Pancreas (tissue), 10 donors: Measurements from ENCODE around the gene SLC22A17. TPM values are rescaled to one million over a fixed set of nuclear protein-coding genes. Genes with fewer than 3 reads are reported as not detected.

Experiments used
- ATAC-seq, 4 donors: fragments of 200-7000 bp; cut with Tn5 transposase; one replicate each; pipeline versions ENCODE4 v1.8.0 to v1.9.1; 2020; ENCODE audit warnings: mild to moderate bottlenecking in 4 of 4, moderate library complexity in 4 of 4
- DNase-seq, 6 donors: peaks; one replicate each; pipeline ENCODE4 v3.0.0-alpha.2; 2020
- FAIRE-seq: peaks from 2 replicates; lab custom pipeline; 2012; peaks lifted over from hg19 to GRCh38; lab: Jason Lieb, UNC
- H3K27ac ChIP-seq, 4 donors: fragments of 200-600 bp; sonication (generic); 1 replicate in 3 of 4; 2 replicates in 1 of 4; pipeline versions ENCODE4 v1.5.0 to v1.8.0; 2020
- H3K27me3 ChIP-seq, 4 donors: fragments of 200-600 bp; one replicate each; pipeline ENCODE4 v1.8.0; 2021
- H3K36me3 ChIP-seq, 3 donors: fragments of 200-600 bp; sonication (generic) in 1 of 3; one replicate each; pipeline versions ENCODE4 v1.5.0 to v1.8.0; 2020 to 2021
- H3K4me1 ChIP-seq, 3 donors: fragments of 200-600 bp; one replicate each; pipeline ENCODE4 v1.8.0; 2021
- H3K4me3 ChIP-seq, 4 donors: fragments of 200-600 bp; sonication (generic) in 2 of 4; one replicate each; pipeline versions ENCODE4 v1.5.0 to v1.8.0; 2020 to 2021
- H3K9me3 ChIP-seq, 4 donors: fragments of 200-600 bp; one replicate each; pipeline ENCODE4 v1.8.0; 2021
- WGBS, 2 donors: extraction: QIAGEN DNeasy Blood & Tissue Kit; methylation state at CpG; one replicate each; pipeline ENCODE4 v1.1.7; 2013; 5-methylcytosine and 5-hydroxymethylcytosine counted together
- intact Hi-C, 3 donors: fragments of 100-400 bp; cut with DNase I; formaldehyde crosslinking; loops; one replicate each; pipeline versions ENCODE4 v1.11.1 to v1.14.2; 2022
- polyA plus RNA-seq, 2 donors: library from polyadenylated mRNA; stranded (reverse); fragments of 200-250 nt; gene quantifications; one replicate each; pipeline ENCODE4 v1.2.3, GENCODE V29; 2013
- total RNA-seq, 6 donors: library from RNA; stranded (reverse); fragmentation: NEBNext Ultra II Directional in 4 of 6; extraction: Animal tissue kit (Norgen Biotek cat#: 25700) in 4 of 6; gene quantifications; one replicate each; pipeline versions ENCODE4 v1.2.1 to v1.2.4, GENCODE V29; 2021 to 2023
- TF ChIP-seq, protein P1 (sequence below), 4 donors: fragments of 200-600 bp; sonication (generic) in 3 of 4; IDR thresholded peaks; one replicate each; pipeline versions ENCODE4 v1.5.0 to v1.8.0; 2021; ENCODE audit warnings: antibody characterized with exemption in 4 of 4
- donor health status: healthy with polysubstance abuse.
- donor health status: DM: no; HTN: no; CAD: no; lungs with moderate emphysema.
- donor health status: DM: no; HTN: no; CAD: no.
- donor health status: control.
- donor health status: control.
- donor health status: Bipolar disorder and iron deficiency.
- donor health status: DM: yes; HTN: yes; CAD: no.
- donor health status: DM: no; HTN: no; CAD: no.
- donor health status: DM: no; HTN: no; CAD: no.
- donor health status: DM: yes; HTN: yes; CAD: no.

Gene SLC22A17
- total and polyA plus RNA-seq, 8 donors: 6.4 to 90.7 (median 14.8) TPM

DNA sequence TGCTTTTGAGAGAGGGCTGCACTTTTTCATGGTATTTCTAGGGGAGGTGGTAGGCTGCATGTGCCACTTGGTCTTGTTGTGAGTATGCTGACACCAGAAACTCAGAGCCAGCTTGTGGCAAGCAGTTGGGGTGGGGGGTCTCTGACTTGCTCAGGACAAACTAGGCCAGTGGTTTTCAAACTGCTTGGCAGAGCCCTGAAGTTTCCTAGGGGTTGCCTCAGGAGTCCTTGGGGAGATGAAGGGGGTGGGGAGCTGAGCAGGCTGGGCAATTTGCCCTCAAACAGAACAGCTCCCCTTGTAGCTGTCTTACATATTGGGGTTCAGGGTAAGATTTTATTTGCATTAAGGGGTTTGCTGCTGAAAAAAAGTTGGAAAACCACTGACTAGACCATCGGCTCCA, 42.1 kb downstream of the SLC22A17 start:
- intact Hi-C loops: no loop called here
- WGBS, 2 donors: 94 to 95% methylated on average over 1 of the region's 1 CpG
- H3K27me3 ChIP-seq: no peaks in the 10 kb centered on the region
- H3K36me3 ChIP-seq: peaks cover 0 to 5% (median 0%) of the 10 kb centered on the region in 3 donors
- TF ChIP-seq, protein P1, sequence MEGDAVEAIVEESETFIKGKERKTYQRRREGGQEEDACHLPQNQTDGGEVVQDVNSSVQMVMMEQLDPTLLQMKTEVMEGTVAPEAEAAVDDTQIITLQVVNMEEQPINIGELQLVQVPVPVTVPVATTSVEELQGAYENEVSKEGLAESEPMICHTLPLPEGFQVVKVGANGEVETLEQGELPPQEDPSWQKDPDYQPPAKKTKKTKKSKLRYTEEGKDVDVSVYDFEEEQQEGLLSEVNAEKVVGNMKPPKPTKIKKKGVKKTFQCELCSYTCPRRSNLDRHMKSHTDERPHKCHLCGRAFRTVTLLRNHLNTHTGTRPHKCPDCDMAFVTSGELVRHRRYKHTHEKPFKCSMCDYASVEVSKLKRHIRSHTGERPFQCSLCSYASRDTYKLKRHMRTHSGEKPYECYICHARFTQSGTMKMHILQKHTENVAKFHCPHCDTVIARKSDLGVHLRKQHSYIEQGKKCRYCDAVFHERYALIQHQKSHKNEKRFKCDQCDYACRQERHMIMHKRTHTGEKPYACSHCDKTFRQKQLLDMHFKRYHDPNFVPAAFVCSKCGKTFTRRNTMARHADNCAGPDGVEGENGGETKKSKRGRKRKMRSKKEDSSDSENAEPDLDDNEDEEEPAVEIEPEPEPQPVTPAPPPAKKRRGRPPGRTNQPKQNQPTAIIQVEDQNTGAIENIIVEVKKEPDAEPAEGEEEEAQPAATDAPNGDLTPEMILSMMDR (IDR thresholded peaks at IDR 0.05): no peak
- H3K9me3 ChIP-seq: no peaks in the 10 kb centered on the region
- peaks cover 9 to 23% (median 19%) of the 10 kb centered on the region in 3 donors for H3K4me1 ChIP-seq
- FAIRE-seq: no peak
- DNase-seq: no peak
- no peak overlapping the region for H3K4me3 ChIP-seq
- H3K27ac ChIP-seq: no peak overlapping the region
- ATAC-seq: no peak

DNA sequence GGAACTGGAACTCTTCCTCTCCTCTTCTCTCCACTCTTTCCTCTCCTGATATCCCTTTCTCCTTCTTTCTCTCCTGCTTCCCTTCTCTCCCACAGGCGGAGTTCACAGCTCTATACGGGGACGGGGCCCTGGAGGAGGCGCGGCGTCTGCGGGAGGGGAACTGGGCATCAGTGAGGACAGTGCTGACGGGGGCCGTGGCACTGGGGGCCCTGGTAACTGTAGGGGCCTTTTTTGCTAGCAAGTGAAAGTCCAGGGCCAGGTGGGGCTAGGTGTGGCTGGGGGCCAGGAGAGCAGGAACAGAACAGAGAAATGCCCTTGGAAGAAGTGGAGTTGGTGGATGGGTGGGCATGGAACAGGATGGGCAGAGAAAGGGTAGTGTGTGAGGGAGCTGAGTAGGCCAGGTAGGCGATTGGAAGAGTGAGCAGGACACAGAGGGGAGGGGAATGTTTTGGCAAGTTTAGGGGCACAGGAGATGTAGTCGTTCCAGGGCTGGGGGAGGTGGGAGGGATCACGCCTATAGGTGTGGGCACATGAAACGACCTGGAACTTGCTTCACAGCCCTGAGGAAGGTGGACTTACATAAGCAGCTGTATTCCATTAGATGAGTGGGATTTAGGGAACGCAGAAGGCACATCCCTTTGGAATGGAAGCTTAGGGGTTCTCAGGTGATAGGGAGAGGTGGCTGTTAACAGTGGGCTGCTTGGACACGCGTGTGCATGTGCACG, 43.8 kb downstream of the SLC22A17 start:
- ATAC-seq (no peak), FAIRE-seq (no peak), DNase-seq (peak in 2 of 6 donors; percentile 34 to 66)
- peaks cover 0 to 5% (median 0%) of the 10 kb centered on the region in 3 donors for H3K36me3 ChIP-seq
- H3K9me3 ChIP-seq: no peaks in the 10 kb centered on the region
- no peak overlapping the region for H3K27ac ChIP-seq
- peaks cover 9 to 23% (median 19%) of the 10 kb centered on the region in 3 donors for H3K4me1 ChIP-seq
- TF ChIP-seq, protein P1 (IDR thresholded peaks at IDR 0.05): no peak
- 73 to 76% methylated on average over 17 of the region's 17 CpGs for WGBS, 2 donors
- peak overlapping the region in 2 of 4 donors; percentile 64 to 77 for H3K4me3 ChIP-seq
- no peaks in the 10 kb centered on the region for H3K27me3 ChIP-seq
- intact Hi-C loops: no loop called here

DNA sequence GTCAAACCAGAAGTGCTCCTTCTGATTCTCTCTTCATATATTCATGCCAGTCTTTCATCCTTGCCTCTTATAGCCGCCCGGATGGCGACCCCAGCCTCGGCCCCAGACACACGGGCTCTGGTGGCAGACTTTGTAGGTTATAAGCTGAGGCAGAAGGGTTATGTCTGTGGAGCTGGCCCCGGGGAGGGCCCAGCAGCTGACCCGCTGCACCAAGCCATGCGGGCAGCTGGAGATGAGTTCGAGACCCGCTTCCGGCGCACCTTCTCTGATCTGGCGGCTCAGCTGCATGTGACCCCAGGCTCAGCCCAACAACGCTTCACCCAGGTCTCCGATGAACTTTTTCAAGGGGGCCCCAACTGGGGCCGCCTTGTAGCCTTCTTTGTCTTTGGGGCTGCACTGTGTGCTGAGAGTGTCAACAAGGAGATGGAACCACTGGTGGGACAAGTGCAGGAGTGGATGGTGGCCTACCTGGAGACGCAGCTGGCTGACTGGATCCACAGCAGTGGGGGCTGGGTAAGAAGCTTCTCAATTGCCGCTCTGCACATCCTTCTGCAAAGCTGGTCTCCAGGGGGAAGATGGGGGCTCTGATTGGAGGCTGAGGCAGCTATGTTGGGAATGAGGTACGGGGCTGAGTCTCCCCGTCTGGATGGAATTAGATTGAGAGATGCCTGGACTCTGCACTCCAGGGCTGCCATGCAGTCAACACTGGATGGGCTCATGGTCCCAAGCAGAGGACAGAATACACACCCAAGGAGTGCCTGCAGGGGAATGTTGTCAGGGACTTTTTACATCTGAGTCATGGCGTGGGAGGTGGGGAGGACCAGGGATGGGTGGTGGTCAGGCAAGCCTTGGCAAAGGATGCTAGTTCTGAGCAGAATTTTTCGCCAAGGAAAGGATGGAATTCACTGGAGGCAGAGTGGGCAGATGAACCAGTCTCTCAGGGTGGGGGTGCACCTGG, 44.7 kb downstream of the SLC22A17 start:
- Histone ChIP-seq H3K4me3 (peak overlapping the region; percentile 64 to 77 (median 72)), H3K27ac (peak overlapping the region in 2 of 4 donors; percentile 88 to 90), H3K9me3 (no peaks in the 10 kb centered on the region), H3K36me3 (peaks cover 0 to 5% (median 0%) of the 10 kb centered on the region in 3 donors), H3K27me3 (no peaks in the 10 kb centered on the region), H3K4me1 (peaks cover 9 to 23% (median 19%) of the 10 kb centered on the region in 3 donors)
- ATAC-seq: no peak
- WGBS, 2 donors: 62 to 72% methylated on average over 22 of the region's 22 CpGs
- FAIRE-seq: no peak
- intact Hi-C loops: no loop called here
- TF ChIP-seq, protein P1 (IDR thresholded peaks at IDR 0.05): no peak
- DNase-seq: peak in 1 of 6 donors; percentile 52

DNA sequence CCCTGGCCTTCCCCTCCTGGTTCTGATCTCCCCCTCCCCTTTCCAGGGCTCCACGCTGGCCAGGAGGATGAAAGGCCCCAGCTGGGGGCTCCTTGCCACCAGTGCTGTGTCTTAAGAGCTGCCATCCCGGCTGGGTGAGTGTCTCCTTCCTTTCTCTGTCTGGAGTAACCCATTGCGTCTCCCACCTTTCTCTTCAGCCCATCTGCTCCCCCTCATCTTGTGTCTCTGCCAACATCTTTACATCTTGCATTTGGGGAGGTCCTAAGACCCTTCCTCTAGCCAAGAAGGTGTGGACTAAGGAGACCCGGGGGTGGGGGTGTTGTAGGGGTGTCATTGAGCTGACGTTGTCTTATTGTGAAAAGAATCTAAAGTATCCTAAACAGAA, 45.5 kb downstream of the SLC22A17 start:
- peaks cover 9 to 23% (median 19%) of the 10 kb centered on the region in 3 donors for H3K4me1 ChIP-seq
- intact Hi-C loops: no loop called here
- TF ChIP-seq, protein P1 (IDR thresholded peaks at IDR 0.05): no peak
- DNase-seq (peak in 1 of 6 donors; percentile 25), FAIRE-seq (no peak), ATAC-seq (no peak)
- peak overlapping the region; percentile 64 to 77 (median 72) for H3K4me3 ChIP-seq
- H3K27ac ChIP-seq: peak overlapping the region; percentile 66 to 90 (median 80)
- H3K27me3 ChIP-seq: no peaks in the 10 kb centered on the region
- 2 to 6% methylated on average over 5 of the region's 5 CpGs for WGBS, 2 donors
- H3K9me3 ChIP-seq: no peaks in the 10 kb centered on the region
- peaks cover 0 to 5% (median 0%) of the 10 kb centered on the region in 3 donors for H3K36me3 ChIP-seq
